ENCODE measurements around the gene SLC5A11. TPM values are rescaled to one million over a fixed set of nuclear protein-coding genes. Genes with fewer than 3 reads are reported as not detected.

SLC5A11 gene
- polyA plus RNA-seq, 1 donor (not counting 4 experiments of a cell fraction or from before 2014, with no cell fraction given), result 0.07 TPM

DNA sequence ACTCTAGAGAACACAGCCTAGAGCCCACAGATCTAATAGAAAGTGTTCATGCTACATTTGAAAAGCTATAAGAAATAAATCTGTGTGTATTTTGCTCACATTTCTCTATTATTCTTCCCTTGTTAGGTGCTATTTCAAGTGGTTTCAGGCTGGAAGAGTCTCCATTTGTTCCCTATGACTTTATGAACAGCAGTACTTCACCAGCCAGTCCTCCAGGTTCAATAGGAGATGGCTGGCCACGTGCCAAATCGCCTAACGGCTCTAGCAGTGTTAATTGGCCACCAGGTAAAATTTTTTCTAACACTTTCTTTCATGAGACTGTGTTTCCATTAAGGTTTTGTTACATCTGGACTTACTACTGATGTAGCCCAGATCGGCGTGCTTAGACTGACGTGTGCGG is 30.7 kb upstream of the SLC5A11 start:
- Histone ChIP-seq H3K9me3 (ENCODE audit: control insufficient read depth, low read depth, low read length) (no peaks in the 10 kb centered on the region), H3K27me3 (ENCODE audit: control insufficient read depth, extremely low read depth, insufficient read depth, low read length) (no peaks in the 10 kb centered on the region), H3K79me2 (ENCODE audit: control insufficient read depth, insufficient read depth, low read length) (no peaks in the 10 kb centered on the region), H3K9me1 (ENCODE audit: control insufficient read depth, extremely low read depth, insufficient read depth, low read length) (no peaks in the 10 kb centered on the region), H3K9ac (ENCODE audit: control insufficient read depth, extremely low read depth, insufficient read depth, low read length) (no peak overlapping the region), H3K4me1 (ENCODE audit: control insufficient read depth, extremely low read depth, insufficient read depth, low read length) (peaks cover under 1% of the 10 kb centered on the region), H3K27ac (ENCODE audit: control insufficient read depth, insufficient read depth, low read length) (no peak overlapping the region), H2AFZ (ENCODE audit: control insufficient read depth, low read length) (no peak overlapping the region), H3K4me2 (ENCODE audit: control insufficient read depth, extremely low read depth, insufficient read depth, low read depth, low read length) (no peak overlapping the region), H3K4me3 (ENCODE audit: control insufficient read depth in 2 of 3, extremely low read depth in 1 of 3, insufficient read depth in 2 of 3, low read depth in 1 of 3, low read length in 3 of 3) (no peak overlapping the region), H4K20me1 (ENCODE audit: control insufficient read depth, extremely low read depth, insufficient read depth, low read length) (no peaks in the 10 kb centered on the region), H3K36me3 (ENCODE audit: control insufficient read depth in 2 of 2, extremely low read depth in 1 of 2, insufficient read depth in 2 of 2, low read length in 2 of 2) (peaks cover 39 to 42% of the 10 kb centered on the region in 2 experiments)
- TF ChIP-seq, protein P1, sequence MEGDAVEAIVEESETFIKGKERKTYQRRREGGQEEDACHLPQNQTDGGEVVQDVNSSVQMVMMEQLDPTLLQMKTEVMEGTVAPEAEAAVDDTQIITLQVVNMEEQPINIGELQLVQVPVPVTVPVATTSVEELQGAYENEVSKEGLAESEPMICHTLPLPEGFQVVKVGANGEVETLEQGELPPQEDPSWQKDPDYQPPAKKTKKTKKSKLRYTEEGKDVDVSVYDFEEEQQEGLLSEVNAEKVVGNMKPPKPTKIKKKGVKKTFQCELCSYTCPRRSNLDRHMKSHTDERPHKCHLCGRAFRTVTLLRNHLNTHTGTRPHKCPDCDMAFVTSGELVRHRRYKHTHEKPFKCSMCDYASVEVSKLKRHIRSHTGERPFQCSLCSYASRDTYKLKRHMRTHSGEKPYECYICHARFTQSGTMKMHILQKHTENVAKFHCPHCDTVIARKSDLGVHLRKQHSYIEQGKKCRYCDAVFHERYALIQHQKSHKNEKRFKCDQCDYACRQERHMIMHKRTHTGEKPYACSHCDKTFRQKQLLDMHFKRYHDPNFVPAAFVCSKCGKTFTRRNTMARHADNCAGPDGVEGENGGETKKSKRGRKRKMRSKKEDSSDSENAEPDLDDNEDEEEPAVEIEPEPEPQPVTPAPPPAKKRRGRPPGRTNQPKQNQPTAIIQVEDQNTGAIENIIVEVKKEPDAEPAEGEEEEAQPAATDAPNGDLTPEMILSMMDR (optimal IDR thresholded peaks at IDR 0.05 in 1 of 3, IDR thresholded peaks at IDR 0.05 in 1 of 3, conservative IDR thresholded peaks at IDR 0.05 in 1 of 3; ENCODE audit: extremely low read depth in 1 of 3, insufficient read depth in 2 of 3, low read length in 3 of 3), result no peak
- TF ChIP-seq EZH2 (IDR thresholded peaks at IDR 0.05; ENCODE audit: low read length), result no peak
- no peak for FAIRE-seq
- DNase-seq (ENCODE audit: low read depth, low spot score), result no peak
- dilution Hi-C loops (cut with MboI; ENCODE audit: extremely low pct_ligation_motif_present, low sequenced_read_pairs), result loop anchor here (25.0 kb wide), 1 partner anchor 97 kb away; no protein-coding TSS in a partner anchor

DNA sequence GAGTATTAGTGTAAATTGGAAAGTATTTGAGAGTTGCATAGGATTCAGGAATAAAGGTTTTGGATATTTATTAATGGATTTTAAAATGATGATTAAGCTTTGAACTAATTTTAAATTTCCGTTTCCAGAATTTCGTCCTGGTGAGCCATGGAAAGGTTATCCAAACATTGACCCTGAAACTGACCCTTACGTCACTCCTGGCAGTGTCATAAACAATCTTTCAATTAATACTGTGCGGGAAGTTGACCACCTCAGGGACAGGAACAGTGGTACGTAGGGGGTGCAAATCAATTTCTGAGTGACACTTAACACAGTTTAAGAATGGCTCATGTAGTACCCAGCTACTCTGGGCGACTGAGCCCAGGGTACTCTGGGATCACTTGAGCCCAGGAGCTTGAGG is 29.1 kb upstream of the SLC5A11 start:
- dilution Hi-C loops (cut with MboI; ENCODE audit: extremely low pct_ligation_motif_present, low sequenced_read_pairs), result loop anchor here (25.0 kb wide), 1 partner anchor 96 kb away; no protein-coding TSS in a partner anchor
- no peak for FAIRE-seq
- Histone ChIP-seq H4K20me1 (ENCODE audit: control insufficient read depth, extremely low read depth, insufficient read depth, low read length) (no peaks in the 10 kb centered on the region), H3K4me2 (ENCODE audit: control insufficient read depth, extremely low read depth, insufficient read depth, low read depth, low read length) (no peak overlapping the region), H3K27me3 (ENCODE audit: control insufficient read depth, extremely low read depth, insufficient read depth, low read length) (no peaks in the 10 kb centered on the region), H2AFZ (ENCODE audit: control insufficient read depth, low read length) (no peak overlapping the region), H3K9ac (ENCODE audit: control insufficient read depth, extremely low read depth, insufficient read depth, low read length) (no peak overlapping the region), H3K4me3 (ENCODE audit: control insufficient read depth in 2 of 3, extremely low read depth in 1 of 3, insufficient read depth in 2 of 3, low read depth in 1 of 3, low read length in 3 of 3) (no peak overlapping the region), H3K4me1 (ENCODE audit: control insufficient read depth, extremely low read depth, insufficient read depth, low read length) (peaks cover 6% of the 10 kb centered on the region), H3K36me3 (ENCODE audit: control insufficient read depth in 2 of 2, extremely low read depth in 1 of 2, insufficient read depth in 2 of 2, low read length in 2 of 2) (peaks cover 43 to 46% of the 10 kb centered on the region in 2 experiments), H3K9me1 (ENCODE audit: control insufficient read depth, extremely low read depth, insufficient read depth, low read length) (no peaks in the 10 kb centered on the region), H3K79me2 (ENCODE audit: control insufficient read depth, insufficient read depth, low read length) (no peaks in the 10 kb centered on the region), H3K9me3 (ENCODE audit: control insufficient read depth, low read depth, low read length) (no peaks in the 10 kb centered on the region), H3K27ac (ENCODE audit: control insufficient read depth, insufficient read depth, low read length) (no peak overlapping the region)
- TF ChIP-seq, protein P1 (optimal IDR thresholded peaks at IDR 0.05 in 1 of 3, IDR thresholded peaks at IDR 0.05 in 1 of 3, conservative IDR thresholded peaks at IDR 0.05 in 1 of 3; ENCODE audit: extremely low read depth in 1 of 3, insufficient read depth in 2 of 3, low read length in 3 of 3), result no peak
- no peak for TF ChIP-seq EZH2 (IDR thresholded peaks at IDR 0.05; ENCODE audit: low read length)
- no peak for DNase-seq (ENCODE audit: low read depth, low spot score)

Data from keratinocyte (primary cell).